SK-N-SH (cell line): ENCODE data around the gene PMEPA1. TPM values are rescaled to one million over a fixed set of nuclear protein-coding genes. Genes with fewer than 3 reads are reported as not detected.

Source experiments
- CTCF ChIA-PET: fragments of 300-600, 350-600 bp; formaldehyde crosslinking; extraction: SDS; loops from one replicate; lab custom pipeline; 2021; lab: Yijun Ruan, JAX
- POLR2A ChIA-PET: fragments of 350-600 bp; sonication (Branson Sonifier 250); formaldehyde crosslinking; extraction: SDS; loops from one replicate; lab custom pipeline; 2020; ENCODE audit warnings: antibody characterized with exemption, inconsistent platforms; lab: Yijun Ruan, JAX
- DNase-seq: peaks from one replicate; pipeline ENCODE4 v3.0.0; 2012
- H2AFZ ChIP-seq: fragments of 200-600 bp; sonication (generic); 2 replicates; pipeline ENCODE4 v1.8.1; 2016; ENCODE audit warnings: antibody characterized with exemption, mild to moderate bottlenecking, low read depth
- H3F3A ChIP-seq: fragments of 200-600 bp; sonication (generic); replicated peaks from 2 replicates; pipeline ENCODE3; 2016; ENCODE audit warnings: antibody characterized with exemption, mild to moderate bottlenecking; ENCODE audit not compliant: insufficient read depth
- H3K27ac ChIP-seq, 2 experiments: fragments of 200-500 bp in 1 of 2; fragments of 200-600 bp in 1 of 2; sonication (Bioruptor generic) in 1 of 2; sonication (generic), shearing (Covaris generic) in 1 of 2; 2 replicates each; pipeline versions ENCODE4 v1.5.1 to v1.6.1; 2014 to 2016; ENCODE audit warnings: low read depth in 2 of 2, inconsistent platforms in 1 of 2, low read length in 1 of 2, mild to moderate bottlenecking in 1 of 2, mixed read lengths in 1 of 2
- H3K27me3 ChIP-seq: fragments of 200-600 bp; sonication (generic), shearing (Covaris generic); 2 replicates; pipeline ENCODE4 v1.6.1; 2016; ENCODE audit warnings: mixed run types; ENCODE audit not compliant: insufficient read depth
- H3K36me3 ChIP-seq, 2 experiments: fragments of 200-500 bp in 1 of 2; fragments of 200-600 bp in 1 of 2; sonication (Bioruptor generic) in 1 of 2; sonication (generic) in 1 of 2; replicated peaks in 1 of 2; 2 replicates each; pipeline versions ENCODE3 to v1.5.1; 2014 to 2016; ENCODE audit warnings: low read length in 1 of 2, mild to moderate bottlenecking in 1 of 2; ENCODE audit not compliant: insufficient read depth in 2 of 2, control insufficient read depth in 1 of 2
- H3K4me1 ChIP-seq, 2 experiments: fragments of 200-500 bp in 1 of 2; fragments of 200-600 bp in 1 of 2; sonication (Bioruptor generic) in 1 of 2; sonication (generic), shearing (Covaris generic) in 1 of 2; 2 replicates each; pipeline versions ENCODE4 v1.5.1 to v1.6.1; 2014 to 2016; ENCODE audit warnings: low read depth in 1 of 2, low read length in 1 of 2, mixed run types in 1 of 2; ENCODE audit not compliant: insufficient read depth in 2 of 2, control insufficient read depth in 1 of 2
- H3K4me2 ChIP-seq: fragments of 200-600 bp; sonication (generic), shearing (Covaris generic); 2 replicates; pipeline ENCODE4 v1.6.1; 2017; ENCODE audit warnings: mixed run types
- H3K4me3 ChIP-seq, 2 experiments: fragments of 200-500 bp in 1 of 2; fragments of 200-600 bp in 1 of 2; sonication (Bioruptor generic) in 1 of 2; sonication (generic), shearing (Covaris generic) in 1 of 2; 2 replicates each; pipeline versions ENCODE4 v1.5.1 to v1.8.1; 2014 to 2016; ENCODE audit warnings: low read depth in 2 of 2, inconsistent platforms in 1 of 2, low read length in 1 of 2, mild to moderate bottlenecking in 1 of 2, mixed read lengths in 1 of 2, moderate library complexity in 1 of 2
- H3K79me2 ChIP-seq: fragments of 200-600 bp; sonication (generic); 2 replicates; pipeline ENCODE4 v1.8.1; 2017; ENCODE audit warnings: mild to moderate bottlenecking; ENCODE audit not compliant: insufficient read depth
- H3K9ac ChIP-seq: fragments of 200-600 bp; sonication (generic); 2 replicates; pipeline ENCODE4 v1.6.1; 2017; ENCODE audit warnings: mixed run types
- H3K9me2 ChIP-seq: fragments of 200-600 bp; sonication (generic); 2 replicates; pipeline ENCODE4 v1.6.1; 2017; ENCODE audit warnings: mixed run types
- H3K9me3 ChIP-seq: fragments of 200-600 bp; sonication (generic); 2 replicates; pipeline ENCODE4 v1.6.1; 2017; ENCODE audit warnings: mixed run types, mild to moderate bottlenecking, moderate library complexity
- H4K20me1 ChIP-seq: fragments of 200-600 bp; sonication (generic); 2 replicates; pipeline ENCODE4 v1.6.1; 2017; ENCODE audit warnings: mild to moderate bottlenecking, mixed run types; ENCODE audit not compliant: insufficient read depth
- ELF1 ChIP-seq: IDR thresholded peaks from 2 replicates; pipeline ENCODE4 v1.4.0; 2012
- GABPA ChIP-seq: IDR thresholded peaks from 2 replicates; pipeline ENCODE4 v1.4.0; 2012; ENCODE audit warnings: low read depth, mild to moderate bottlenecking
- JUND ChIP-seq: IDR thresholded peaks from 2 replicates; pipeline ENCODE4 v1.4.0; 2012
- RCOR1 ChIP-seq: fragments of 150-350 bp; IDR thresholded peaks from 2 replicates; pipeline ENCODE4 v1.6.1; 2017; ENCODE audit warnings: antibody characterized with exemption, low read length
- RFX5 ChIP-seq: IDR thresholded peaks from 2 replicates; pipeline ENCODE4 v1.6.1; 2012; ENCODE audit warnings: mild to moderate bottlenecking, improper control_type of control experiment, low read length
- TCF12 ChIP-seq: IDR thresholded peaks from 2 replicates; pipeline ENCODE4 v1.4.0; 2012
- TEAD4 ChIP-seq: IDR thresholded peaks from 2 replicates; pipeline ENCODE4 v1.4.0; 2012; ENCODE audit warnings: mild to moderate bottlenecking, borderline replicate concordance; ENCODE audit not compliant: insufficient read depth
- WGBS: methylation state at CpG from one replicate; pipeline ENCODE4 v1.1.6; 2017; ENCODE audit warnings: low lambda C conversion rate; 5-methylcytosine and 5-hydroxymethylcytosine counted together
- polyA plus RNA-seq, 3 experiments: library from polyadenylated mRNA; depleted of rRNA; stranded (reverse); fragments of >200 nt; gene quantifications; 2 replicates each; pipeline ENCODE4 v1.2.3, GENCODE V29; 2012
- TF ChIP-seq, protein P1 (sequence below): IDR thresholded peaks from 2 replicates; pipeline ENCODE4 v1.4.0; 2012; ENCODE audit warnings: low read depth, borderline replicate concordance
- TF ChIP-seq, protein P2 (sequence below): IDR thresholded peaks from 2 replicates; pipeline ENCODE4 v1.6.1; 2012; ENCODE audit warnings: mild to moderate bottlenecking, low read depth, low read length, moderate library complexity

The PMEPA1 gene
- polyA plus RNA-seq, 1 of the 3 experiments (the other 2 are of a cell fraction), result 7.1 TPM

DNA sequence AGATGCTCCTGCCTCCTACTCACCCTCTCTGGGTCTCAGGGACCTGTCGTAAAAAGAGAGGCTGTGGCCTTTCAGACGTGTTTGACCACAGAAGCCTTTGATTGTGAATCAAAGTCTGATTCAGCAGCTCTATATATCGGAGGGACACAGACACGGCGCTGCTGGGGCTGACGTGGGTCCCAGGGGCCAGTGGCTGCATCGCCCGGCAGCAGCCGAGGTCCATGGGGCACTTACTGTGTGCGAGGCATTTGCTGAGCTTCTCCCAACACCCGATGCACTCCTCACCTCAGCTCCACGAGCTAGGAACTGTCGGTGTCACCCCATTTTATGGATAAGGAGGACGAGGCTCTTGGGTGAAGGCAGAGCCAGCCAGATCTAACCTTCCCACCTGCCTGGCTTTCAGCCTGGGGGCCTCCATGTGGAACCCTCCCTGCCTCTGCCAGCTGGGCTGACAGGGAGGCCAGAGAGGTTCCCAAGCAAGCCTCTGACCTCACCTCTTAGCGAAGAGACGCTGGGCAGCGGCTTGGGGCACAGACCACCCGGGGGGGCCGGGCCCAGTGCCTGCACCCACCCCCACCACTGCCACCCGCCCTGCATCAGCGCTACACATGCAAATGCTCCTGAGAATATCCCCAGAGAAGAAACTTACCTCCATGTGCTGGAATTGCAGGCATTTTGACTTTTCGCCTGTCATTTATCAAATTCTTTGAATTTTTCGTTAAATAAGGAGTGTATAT lies 19.9 kb downstream of the PMEPA1 start:
- CTCF ChIA-PET, result interaction anchor here (2.4 kb wide), 1 partner anchor 36 kb away, joined by 7 read pairs; no protein-coding TSS in a partner anchor
- WGBS, result 92% methylated on average over 13 of the region's 23 CpGs
- Histone ChIP-seq H3K4me1 (peaks cover 9 to 98% of the 10 kb centered on the region in 2 experiments; a peak in 2 of 4 replicates), H3K4me3 (no peak overlapping the region), H2AFZ (no peak overlapping the region), H3K36me3 (peaks cover 0 to 4% of the 10 kb centered on the region in 2 experiments), H3K9ac (no peak overlapping the region), H3K27me3 (no peaks in the 10 kb centered on the region), H3K9me2 (no peaks in the 10 kb centered on the region), H3F3A (no peaks in the 10 kb centered on the region), H3K79me2 (peaks cover 100% of the 10 kb centered on the region), H3K4me2 (no peak overlapping the region), H4K20me1 (peaks cover 93% of the 10 kb centered on the region), H3K27ac (peak overlapping the region in 1 of 2 experiments; percentile 47; a peak in 1 of 4 replicates), H3K9me3 (no peaks in the 10 kb centered on the region)
- DNase-seq, result no peak
- POLR2A ChIA-PET, result no interaction called here
- TF ChIP-seq TEAD4 (no peak), RFX5 (no peak), GABPA (no peak), RCOR1 (no peak), ELF1 (no peak), JUND (no peak)
- TF ChIP-seq, protein P1, sequence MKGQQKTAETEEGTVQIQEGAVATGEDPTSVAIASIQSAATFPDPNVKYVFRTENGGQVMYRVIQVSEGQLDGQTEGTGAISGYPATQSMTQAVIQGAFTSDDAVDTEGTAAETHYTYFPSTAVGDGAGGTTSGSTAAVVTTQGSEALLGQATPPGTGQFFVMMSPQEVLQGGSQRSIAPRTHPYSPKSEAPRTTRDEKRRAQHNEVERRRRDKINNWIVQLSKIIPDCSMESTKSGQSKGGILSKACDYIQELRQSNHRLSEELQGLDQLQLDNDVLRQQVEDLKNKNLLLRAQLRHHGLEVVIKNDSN, result no peak
- TF ChIP-seq, protein P2, sequence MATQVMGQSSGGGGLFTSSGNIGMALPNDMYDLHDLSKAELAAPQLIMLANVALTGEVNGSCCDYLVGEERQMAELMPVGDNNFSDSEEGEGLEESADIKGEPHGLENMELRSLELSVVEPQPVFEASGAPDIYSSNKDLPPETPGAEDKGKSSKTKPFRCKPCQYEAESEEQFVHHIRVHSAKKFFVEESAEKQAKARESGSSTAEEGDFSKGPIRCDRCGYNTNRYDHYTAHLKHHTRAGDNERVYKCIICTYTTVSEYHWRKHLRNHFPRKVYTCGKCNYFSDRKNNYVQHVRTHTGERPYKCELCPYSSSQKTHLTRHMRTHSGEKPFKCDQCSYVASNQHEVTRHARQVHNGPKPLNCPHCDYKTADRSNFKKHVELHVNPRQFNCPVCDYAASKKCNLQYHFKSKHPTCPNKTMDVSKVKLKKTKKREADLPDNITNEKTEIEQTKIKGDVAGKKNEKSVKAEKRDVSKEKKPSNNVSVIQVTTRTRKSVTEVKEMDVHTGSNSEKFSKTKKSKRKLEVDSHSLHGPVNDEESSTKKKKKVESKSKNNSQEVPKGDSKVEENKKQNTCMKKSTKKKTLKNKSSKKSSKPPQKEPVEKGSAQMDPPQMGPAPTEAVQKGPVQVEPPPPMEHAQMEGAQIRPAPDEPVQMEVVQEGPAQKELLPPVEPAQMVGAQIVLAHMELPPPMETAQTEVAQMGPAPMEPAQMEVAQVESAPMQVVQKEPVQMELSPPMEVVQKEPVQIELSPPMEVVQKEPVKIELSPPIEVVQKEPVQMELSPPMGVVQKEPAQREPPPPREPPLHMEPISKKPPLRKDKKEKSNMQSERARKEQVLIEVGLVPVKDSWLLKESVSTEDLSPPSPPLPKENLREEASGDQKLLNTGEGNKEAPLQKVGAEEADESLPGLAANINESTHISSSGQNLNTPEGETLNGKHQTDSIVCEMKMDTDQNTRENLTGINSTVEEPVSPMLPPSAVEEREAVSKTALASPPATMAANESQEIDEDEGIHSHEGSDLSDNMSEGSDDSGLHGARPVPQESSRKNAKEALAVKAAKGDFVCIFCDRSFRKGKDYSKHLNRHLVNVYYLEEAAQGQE, result no peak

DNA sequence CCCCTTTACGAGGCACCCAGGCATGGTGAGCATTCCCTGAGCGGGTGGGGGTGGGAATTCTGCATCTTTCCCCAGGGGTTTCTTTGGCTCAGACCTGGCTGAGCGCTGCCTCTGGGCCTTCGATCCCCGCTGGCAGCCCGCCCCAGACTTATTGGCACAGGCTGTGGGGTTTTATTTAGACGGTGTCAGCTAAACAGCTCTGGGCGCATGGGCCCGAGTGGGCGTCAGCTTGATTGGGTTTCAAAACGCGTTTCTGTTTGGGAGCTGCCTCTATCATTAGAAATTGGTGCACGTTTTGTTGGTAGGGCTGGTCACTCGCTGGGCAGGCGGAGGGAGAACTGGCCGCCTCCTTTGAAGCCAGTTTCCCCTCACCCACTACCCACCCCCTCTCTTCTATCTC lies 21.0 kb downstream of the PMEPA1 start:
- Histone ChIP-seq H3K9ac (no peak overlapping the region), H4K20me1 (peaks cover 95% of the 10 kb centered on the region), H2AFZ (no peak overlapping the region), H3K27me3 (no peaks in the 10 kb centered on the region), H3K4me3 (no peak overlapping the region), H3K4me2 (no peak overlapping the region), H3K79me2 (peaks cover 100% of the 10 kb centered on the region), H3K36me3 (peaks cover 0 to 4% of the 10 kb centered on the region in 2 experiments), H3K9me2 (no peaks in the 10 kb centered on the region), H3K4me1 (peaks cover 14 to 99% of the 10 kb centered on the region in 2 experiments; a peak in 2 of 4 replicates), H3K27ac (peak overlapping the region in 1 of 2 experiments; percentile 47; a peak in 1 of 4 replicates), H3F3A (no peaks in the 10 kb centered on the region), H3K9me3 (no peaks in the 10 kb centered on the region)
- no peak for DNase-seq
- ChIA-PET POLR2A (interaction anchor here (1.0 kb wide), 1 partner anchor 13 kb away, joined by 3 read pairs; no protein-coding TSS in a partner anchor), CTCF (interaction anchor here (2.4 kb wide), 1 partner anchor 35 kb away, joined by 7 read pairs; no protein-coding TSS in a partner anchor)
- 94% methylated on average over 11 of the region's 16 CpGs for WGBS
- TF ChIP-seq TCF12, result no peak
- TF ChIP-seq RCOR1, result no peak
